HepG2 (cell line): ENCODE data around the gene C1QB. TPM values are rescaled to one million over a fixed set of nuclear protein-coding genes. Genes with fewer than 3 reads are reported as not detected.

Experiments used
- HNRNPLL ChIP-seq: fragments of 200-400 bp; formaldehyde crosslinking; IDR thresholded peaks from 2 replicates; pipeline ENCODE4 v1.6.1; 2017; ENCODE audit warnings: mild to moderate bottlenecking, low read depth, low read length; ENCODE audit not compliant: poor library complexity, severe bottlenecking
- HOXA9 ChIP-seq: sonication (generic); formaldehyde crosslinking; IDR thresholded peaks from 2 replicates; pipeline ENCODE4 v1.8.1; 2022; ENCODE audit warnings: missing genetic modification reagents, mild to moderate bottlenecking, moderate library complexity, borderline replicate concordance
- KLF13 ChIP-seq: sonication (generic); formaldehyde crosslinking; IDR thresholded peaks from 2 replicates; pipeline ENCODE4 v1.4.0; 2020; ENCODE audit warnings: mild to moderate bottlenecking, missing genetic modification reagents
- SMAD3 ChIP-seq: sonication (generic); formaldehyde crosslinking; IDR thresholded peaks from 2 replicates; pipeline ENCODE4 v1.4.0; 2020; ENCODE audit warnings: missing genetic modification reagents
- SRY ChIP-seq: sonication (generic); formaldehyde crosslinking; IDR thresholded peaks from 2 replicates; pipeline ENCODE4 v1.8.0; 2022; ENCODE audit warnings: mild to moderate bottlenecking, missing genetic modification reagents
- TARDBP ChIP-seq: sonication (generic); formaldehyde crosslinking; IDR thresholded peaks from 2 replicates; pipeline ENCODE4 v1.8.0; 2022; ENCODE audit warnings: mild to moderate bottlenecking, missing genetic modification reagents
- ZNF253 ChIP-seq: sonication (generic); formaldehyde crosslinking; IDR thresholded peaks from 2 replicates; pipeline ENCODE4 v1.8.0; 2022; ENCODE audit warnings: mild to moderate bottlenecking, missing genetic modification reagents, borderline replicate concordance
- ZNF674 ChIP-seq: sonication (generic); formaldehyde crosslinking; IDR thresholded peaks from 2 replicates; pipeline ENCODE4 v1.5.0; 2020; ENCODE audit warnings: low read depth, mild to moderate bottlenecking, missing genetic modification reagents
- polyA plus RNA-seq, 8 experiments: library from polyadenylated mRNA; depleted of rRNA in 3 of 8; stranded (reverse) in 7 of 8; unstranded in 1 of 8; fragments of >200 nt; fragmentation: Illumina TruSeq in 4 of 8; extraction: Trizol in 4 of 8; gene quantifications; 2 replicates each; pipeline versions ENCODE4 v1.2.1 to v1.2.3, GENCODE V29; 2011 to 2016; ENCODE audit warnings: low read depth in 4 of 8, missing spikeins in 1 of 8, mixed read lengths in 1 of 8; ENCODE audit not compliant: insufficient read depth in 1 of 8
- total RNA-seq, 5 experiments: library from RNA; depleted of rRNA; stranded (reverse); fragments of >200 nt; fragmentation: Illumina TruSeq; extraction: Trizol; gene quantifications; 2 replicates each; pipeline ENCODE4 v1.2.3, GENCODE V29; 2016; ENCODE audit warnings: low read depth in 1 of 5
- TF ChIP-seq, protein P1 (sequence below): sonication (generic); formaldehyde crosslinking; IDR thresholded peaks from one replicate; pipeline ENCODE4 v1.5.1; 2020; ENCODE audit warnings: mild to moderate bottlenecking, missing genetic modification reagents; ENCODE audit errors: not compliant biosample characterization
- TF ChIP-seq, protein P2 (sequence below): sonication (generic); formaldehyde crosslinking; IDR thresholded peaks from 2 replicates; pipeline ENCODE4 v1.5.0; 2020; ENCODE audit warnings: mild to moderate bottlenecking, missing genetic modification reagents
- TF ChIP-seq, protein P3 (sequence below): sonication (generic); formaldehyde crosslinking; IDR thresholded peaks from 2 replicates; pipeline ENCODE4 v1.5.0; 2020; ENCODE audit warnings: mild to moderate bottlenecking, missing genetic modification reagents, borderline replicate concordance
- TF ChIP-seq, protein P4 (sequence below): sonication (generic); formaldehyde crosslinking; IDR thresholded peaks from 2 replicates; pipeline ENCODE4 v1.4.0; 2020; ENCODE audit warnings: mild to moderate bottlenecking, low read depth, missing genetic modification reagents
- TF ChIP-seq, protein P5 (sequence below): sonication (generic); formaldehyde crosslinking; IDR thresholded peaks from 2 replicates; pipeline ENCODE4 v1.5.0; 2020; ENCODE audit warnings: missing genetic modification reagents

Gene C1QB
- total and polyA plus RNA-seq, 2 of the 13 experiments (the other 11 are each of a cell fraction or from before 2014, with no cell fraction given) = not detected

DNA sequence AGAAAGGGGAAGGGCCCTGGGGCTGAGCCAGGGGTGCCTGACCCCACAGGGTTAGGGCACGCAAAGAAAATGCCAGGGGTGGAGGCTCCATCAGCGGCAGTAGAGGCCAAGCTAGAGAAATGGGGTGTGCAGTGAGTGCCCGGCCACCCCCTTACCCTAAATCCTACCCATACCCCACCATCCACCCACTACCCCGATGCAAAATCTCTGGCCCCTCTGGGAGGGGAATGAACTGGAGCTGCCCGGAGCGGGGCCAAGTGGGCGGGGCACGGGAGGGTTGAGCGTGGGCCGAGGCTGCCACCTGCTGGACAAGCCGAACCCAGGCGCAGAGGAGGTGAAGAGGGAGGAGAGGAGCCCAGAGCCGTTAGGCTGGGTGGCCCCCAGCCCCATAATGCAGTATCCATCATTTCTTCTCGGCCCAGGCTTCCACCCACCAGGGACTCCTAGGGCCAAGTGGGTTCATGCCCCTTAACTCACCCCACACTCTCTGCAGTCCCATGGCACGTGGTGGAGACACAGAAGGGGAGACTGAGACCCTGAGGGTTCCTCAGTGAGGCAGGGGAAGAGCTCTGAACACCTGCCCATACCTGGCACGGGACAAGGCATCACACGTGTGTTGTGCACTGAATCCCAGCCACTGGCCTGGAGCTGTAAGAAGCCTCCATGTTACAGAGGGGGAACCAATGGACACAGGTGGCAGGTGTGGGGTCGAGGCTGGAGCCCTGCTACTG, 11.0 kb upstream of the C1QB start (continued):
- TF ChIP-seq, protein P1, sequence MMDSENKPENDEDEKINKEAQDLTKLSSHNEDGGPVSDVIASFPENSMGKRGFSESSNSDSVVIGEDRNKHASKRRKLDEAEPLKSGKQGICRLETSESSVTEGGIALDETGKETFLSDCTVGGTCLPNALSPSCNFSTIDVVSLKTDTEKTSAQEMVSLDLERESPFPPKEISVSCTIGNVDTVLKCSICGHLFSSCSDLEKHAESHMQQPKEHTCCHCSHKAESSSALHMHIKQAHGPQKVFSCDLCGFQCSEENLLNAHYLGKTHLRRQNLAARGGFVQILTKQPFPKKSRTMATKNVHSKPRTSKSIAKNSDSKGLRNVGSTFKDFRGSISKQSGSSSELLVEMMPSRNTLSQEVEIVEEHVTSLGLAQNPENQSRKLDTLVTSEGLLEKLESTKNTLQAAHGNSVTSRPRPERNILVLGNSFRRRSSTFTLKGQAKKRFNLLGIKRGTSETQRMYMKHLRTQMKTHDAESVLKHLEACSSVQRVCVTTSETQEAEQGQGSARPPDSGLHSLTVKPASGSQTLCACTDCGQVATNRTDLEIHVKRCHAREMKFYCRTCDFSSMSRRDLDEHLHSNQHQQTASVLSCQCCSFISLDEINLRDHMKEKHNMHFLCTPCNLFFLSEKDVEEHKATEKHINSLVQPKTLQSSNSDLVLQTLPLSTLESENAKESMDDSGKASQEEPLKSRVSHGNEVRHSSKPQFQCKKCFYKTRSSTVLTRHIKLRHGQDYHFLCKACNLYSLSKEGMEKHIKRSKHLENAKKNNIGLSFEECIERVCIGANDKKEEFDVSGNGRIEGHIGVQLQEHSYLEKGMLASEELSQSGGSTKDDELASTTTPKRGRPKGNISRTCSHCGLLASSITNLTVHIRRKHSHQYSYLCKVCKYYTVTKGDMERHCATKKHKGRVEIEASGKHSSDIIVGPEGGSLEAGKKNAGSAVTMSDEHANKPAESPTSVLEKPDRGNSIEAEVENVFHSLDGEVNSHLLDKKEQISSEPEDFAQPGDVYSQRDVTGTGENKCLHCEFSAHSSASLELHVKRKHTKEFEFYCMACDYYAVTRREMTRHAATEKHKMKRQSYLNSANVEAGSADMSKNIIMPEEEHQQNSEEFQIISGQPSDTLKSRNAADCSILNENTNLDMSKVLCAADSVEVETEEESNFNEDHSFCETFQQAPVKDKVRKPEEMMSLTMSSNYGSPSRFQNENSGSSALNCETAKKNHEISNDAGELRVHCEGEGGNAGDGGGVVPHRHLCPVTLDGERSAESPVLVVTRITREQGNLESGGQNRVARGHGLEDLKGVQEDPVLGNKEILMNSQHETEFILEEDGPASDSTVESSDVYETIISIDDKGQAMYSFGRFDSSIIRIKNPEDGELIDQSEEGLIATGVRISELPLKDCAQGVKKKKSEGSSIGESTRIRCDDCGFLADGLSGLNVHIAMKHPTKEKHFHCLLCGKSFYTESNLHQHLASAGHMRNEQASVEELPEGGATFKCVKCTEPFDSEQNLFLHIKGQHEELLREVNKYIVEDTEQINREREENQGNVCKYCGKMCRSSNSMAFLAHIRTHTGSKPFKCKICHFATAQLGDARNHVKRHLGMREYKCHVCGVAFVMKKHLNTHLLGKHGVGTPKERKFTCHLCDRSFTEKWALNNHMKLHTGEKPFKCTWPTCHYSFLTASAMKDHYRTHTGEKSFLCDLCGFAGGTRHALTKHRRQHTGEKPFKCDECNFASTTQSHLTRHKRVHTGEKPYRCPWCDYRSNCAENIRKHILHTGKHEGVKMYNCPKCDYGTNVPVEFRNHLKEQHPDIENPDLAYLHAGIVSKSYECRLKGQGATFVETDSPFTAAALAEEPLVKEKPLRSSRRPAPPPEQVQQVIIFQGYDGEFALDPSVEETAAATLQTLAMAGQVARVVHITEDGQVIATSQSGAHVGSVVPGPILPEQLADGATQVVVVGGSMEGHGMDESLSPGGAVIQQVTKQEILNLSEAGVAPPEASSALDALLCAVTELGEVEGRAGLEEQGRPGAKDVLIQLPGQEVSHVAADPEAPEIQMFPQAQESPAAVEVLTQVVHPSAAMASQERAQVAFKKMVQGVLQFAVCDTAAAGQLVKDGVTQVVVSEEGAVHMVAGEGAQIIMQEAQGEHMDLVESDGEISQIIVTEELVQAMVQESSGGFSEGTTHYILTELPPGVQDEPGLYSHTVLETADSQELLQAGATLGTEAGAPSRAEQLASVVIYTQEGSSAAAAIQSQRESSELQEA (CRISPR knock-in tag) = no peak
- TF ChIP-seq ZNF253 (no peak), HOXA9 (no peak), HNRNPLL (no peak), KLF13 (peak; percentile 98), SRY (0 out of 2 replicates have a peak, but pooled peaks have one; percentile 27), TARDBP (no peak), ZNF674 (CRISPR knock-in tag) (no peak), SMAD3 (CRISPR knock-in tag) (no peak)
- TF ChIP-seq, protein P2, sequence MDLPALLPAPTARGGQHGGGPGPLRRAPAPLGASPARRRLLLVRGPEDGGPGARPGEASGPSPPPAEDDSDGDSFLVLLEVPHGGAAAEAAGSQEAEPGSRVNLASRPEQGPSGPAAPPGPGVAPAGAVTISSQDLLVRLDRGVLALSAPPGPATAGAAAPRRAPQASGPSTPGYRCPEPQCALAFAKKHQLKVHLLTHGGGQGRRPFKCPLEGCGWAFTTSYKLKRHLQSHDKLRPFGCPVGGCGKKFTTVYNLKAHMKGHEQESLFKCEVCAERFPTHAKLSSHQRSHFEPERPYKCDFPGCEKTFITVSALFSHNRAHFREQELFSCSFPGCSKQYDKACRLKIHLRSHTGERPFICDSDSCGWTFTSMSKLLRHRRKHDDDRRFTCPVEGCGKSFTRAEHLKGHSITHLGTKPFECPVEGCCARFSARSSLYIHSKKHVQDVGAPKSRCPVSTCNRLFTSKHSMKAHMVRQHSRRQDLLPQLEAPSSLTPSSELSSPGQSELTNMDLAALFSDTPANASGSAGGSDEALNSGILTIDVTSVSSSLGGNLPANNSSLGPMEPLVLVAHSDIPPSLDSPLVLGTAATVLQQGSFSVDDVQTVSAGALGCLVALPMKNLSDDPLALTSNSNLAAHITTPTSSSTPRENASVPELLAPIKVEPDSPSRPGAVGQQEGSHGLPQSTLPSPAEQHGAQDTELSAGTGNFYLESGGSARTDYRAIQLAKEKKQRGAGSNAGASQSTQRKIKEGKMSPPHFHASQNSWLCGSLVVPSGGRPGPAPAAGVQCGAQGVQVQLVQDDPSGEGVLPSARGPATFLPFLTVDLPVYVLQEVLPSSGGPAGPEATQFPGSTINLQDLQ (CRISPR knock-in tag) = no peak
- TF ChIP-seq, protein P3, sequence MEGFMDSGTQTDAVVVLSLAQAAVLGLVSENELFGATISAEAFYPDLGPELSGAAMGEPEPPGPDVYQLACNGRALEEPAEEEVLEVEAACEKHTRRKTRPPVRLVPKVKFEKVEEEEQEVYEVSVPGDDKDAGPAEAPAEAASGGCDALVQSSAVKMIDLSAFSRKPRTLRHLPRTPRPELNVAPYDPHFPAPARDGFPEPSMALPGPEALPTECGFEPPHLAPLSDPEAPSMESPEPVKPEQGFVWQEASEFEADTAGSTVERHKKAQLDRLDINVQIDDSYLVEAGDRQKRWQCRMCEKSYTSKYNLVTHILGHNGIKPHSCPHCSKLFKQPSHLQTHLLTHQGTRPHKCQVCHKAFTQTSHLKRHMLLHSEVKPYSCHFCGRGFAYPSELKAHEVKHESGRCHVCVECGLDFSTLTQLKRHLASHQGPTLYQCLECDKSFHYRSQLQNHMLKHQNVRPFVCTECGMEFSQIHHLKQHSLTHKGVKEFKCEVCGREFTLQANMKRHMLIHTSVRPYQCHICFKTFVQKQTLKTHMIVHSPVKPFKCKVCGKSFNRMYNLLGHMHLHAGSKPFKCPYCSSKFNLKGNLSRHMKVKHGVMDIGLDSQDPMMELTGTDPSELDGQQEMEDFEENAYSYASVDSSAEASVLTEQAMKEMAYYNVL (CRISPR knock-in tag) = no peak
- TF ChIP-seq, protein P4, sequence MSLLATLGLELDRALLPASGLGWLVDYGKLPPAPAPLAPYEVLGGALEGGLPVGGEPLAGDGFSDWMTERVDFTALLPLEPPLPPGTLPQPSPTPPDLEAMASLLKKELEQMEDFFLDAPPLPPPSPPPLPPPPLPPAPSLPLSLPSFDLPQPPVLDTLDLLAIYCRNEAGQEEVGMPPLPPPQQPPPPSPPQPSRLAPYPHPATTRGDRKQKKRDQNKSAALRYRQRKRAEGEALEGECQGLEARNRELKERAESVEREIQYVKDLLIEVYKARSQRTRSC (CRISPR knock-in tag) = no peak
- TF ChIP-seq, protein P5, sequence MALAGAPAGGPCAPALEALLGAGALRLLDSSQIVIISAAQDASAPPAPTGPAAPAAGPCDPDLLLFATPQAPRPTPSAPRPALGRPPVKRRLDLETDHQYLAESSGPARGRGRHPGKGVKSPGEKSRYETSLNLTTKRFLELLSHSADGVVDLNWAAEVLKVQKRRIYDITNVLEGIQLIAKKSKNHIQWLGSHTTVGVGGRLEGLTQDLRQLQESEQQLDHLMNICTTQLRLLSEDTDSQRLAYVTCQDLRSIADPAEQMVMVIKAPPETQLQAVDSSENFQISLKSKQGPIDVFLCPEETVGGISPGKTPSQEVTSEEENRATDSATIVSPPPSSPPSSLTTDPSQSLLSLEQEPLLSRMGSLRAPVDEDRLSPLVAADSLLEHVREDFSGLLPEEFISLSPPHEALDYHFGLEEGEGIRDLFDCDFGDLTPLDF (CRISPR knock-in tag) = no peak
